Adrenal gland (tissue), 12 donors: ENCODE results near the gene GNPAT. TPM values are rescaled to one million over a fixed set of nuclear protein-coding genes. Genes with fewer than 3 reads are reported as not detected.

ENCODE experiments used
- DNase-seq, 7 donors: peaks; one replicate each; pipeline ENCODE4 v3.0.0-alpha.2; 2019 to 2020
- H3K27ac ChIP-seq, 5 donors: fragments of 200-600 bp; sonication (generic) in 4 of 5; 1 replicate in 3 of 5; 2 replicates in 2 of 5; pipeline versions ENCODE4 v1.5.1 to v1.8.0; 2016 to 2020; ENCODE audit warnings: mild to moderate bottlenecking in 1 of 5
- H3K27me3 ChIP-seq: fragments of 200-600 bp; 2 replicates; pipeline ENCODE4 v1.8.0; 2021
- H3K36me3 ChIP-seq, 2 donors: fragments of 200-600 bp; replicated peaks in 1 of 2; 1 replicate in 1 of 2; 2 replicates in 1 of 2; pipeline versions ENCODE4 v1.5.1 to v1.8.0; 2018 to 2022
- H3K4me1 ChIP-seq, 2 donors: fragments of 200-600 bp; replicated peaks in 1 of 2; 1 replicate in 1 of 2; 2 replicates in 1 of 2; pipeline versions ENCODE4 v1.5.1 to v1.8.0; 2018 to 2021
- H3K4me3 ChIP-seq, 4 donors: fragments of 200-600 bp; sonication (generic) in 3 of 4; one replicate each; pipeline ENCODE4 v1.5.1; 2016 to 2018
- H3K9me3 ChIP-seq, 3 donors: fragments of 200-600 bp; sonication (generic) in 1 of 3; replicated peaks in 1 of 3; 1 replicate in 2 of 3; 2 replicates in 1 of 3; pipeline versions ENCODE4 v1.5.1 to v1.8.0; 2016 to 2021
- CTCF ChIP-seq, 6 experiments: fragments of 450-650 bp in 4 of 6; fragments of 200-600 bp in 2 of 6; sonication (generic) in 1 of 6; IDR thresholded peaks; 1 replicate in 5 of 6; 2 replicates in 1 of 6; pipeline versions ENCODE4 v1.5.1 to v1.8.0; 2016 to 2021; ENCODE audit warnings: antibody characterized with exemption in 6 of 6, mild to moderate bottlenecking in 2 of 6, moderate library complexity in 1 of 6
- POLR2A ChIP-seq, 2 donors: fragments of 450-650 bp; IDR thresholded peaks; one replicate each; pipeline ENCODE4 v1.6.1; 2017; ENCODE audit warnings: antibody characterized with exemption in 2 of 2, mild to moderate bottlenecking in 2 of 2, moderate library complexity in 1 of 2
- WGBS, 4 donors: extraction: QIAGEN DNeasy Blood & Tissue Kit in 2 of 4; methylation state at CpG; one replicate each; pipeline versions ENCODE4 v1.1.5 to v1.1.7; 2013 to 2017; 5-methylcytosine and 5-hydroxymethylcytosine counted together
- intact Hi-C, 2 donors: fragments of 100-400 bp; cut with DNase I; formaldehyde crosslinking; loops; one replicate each; pipeline versions ENCODE4 v1.14.1 to v1.15.0; 2022 to 2023
- polyA plus RNA-seq, 3 donors: library from polyadenylated mRNA; stranded (reverse); fragments of 200-250 nt in 2 of 3; fragments of 350-450 nt in 1 of 3; fragmentation: Illumina TruSeq in 1 of 3; extraction: RNeasy Lipid Tissue Mini Kit (QIAGEN cat#74804) in 1 of 3; gene quantifications; one replicate each; pipeline ENCODE4 v1.2.3, GENCODE V29; 2013 to 2014
- total RNA-seq, 9 donors: library from RNA; depleted of rRNA in 4 of 9; stranded (reverse); fragments of >200 nt in 4 of 9; fragments of 120-200 nt in 1 of 9; fragmentation: NEBNext Ultra II Directional in 1 of 9; extraction: Animal tissue kit (Norgen Biotek cat#: 25700) in 1 of 9; gene quantifications; one replicate each; pipeline versions ENCODE4 v1.1.0 to v1.2.4, GENCODE V29; 2013 to 2023
- donor health status: healthy with polysubstance abuse.
- donor health status: Bipolar disorder and iron deficiency.
- donor health status: DM: yes; HTN: yes; CAD: no.
- donor health status: DM: no; HTN: no; CAD: no.
- donor health status: DM: no; HTN: no; CAD: no.
- donor health status: DM: yes; HTN: yes; CAD: no.

The GNPAT gene
- total and polyA plus RNA-seq, 12 donors = 27.0 to 91.9 (median 49.7) TPM

GRCh38 chr1:231248778-231249177 lies 7.8 kb downstream of the GNPAT start:
- Histone ChIP-seq H3K9me3 (no peaks in the 10 kb centered on the region), H3K27ac (no peak overlapping the region), H3K27me3 (no peaks in the 10 kb centered on the region), H3K4me3 (no peak overlapping the region), H3K4me1 (peaks cover 0 to 8% of the 10 kb centered on the region in 2 donors), H3K36me3 (peaks cover 0 to 14% of the 10 kb centered on the region in 2 donors)
- no peak for TF ChIP-seq POLR2A (IDR thresholded peaks at IDR 0.05)
- TF ChIP-seq CTCF (IDR thresholded peaks at IDR 0.05) = no peak
- no peak for DNase-seq
- intact Hi-C loops = loop anchor here in 1 of 2 donors (10.0 kb wide), 1 partner anchor 346 kb away; no protein-coding TSS in a partner anchor
- WGBS, 4 donors = 93 to 100% (median 99%) methylated on average over 1 of the region's 1 CpG

- no peak overlapping the region for H3K4me3 ChIP-seq
- intact Hi-C loops = no loop called here
- 88 to 97% (median 95%) methylated on average over 3 of the region's 3 CpGs for WGBS, 4 donors
- no peak overlapping the region for H3K27ac ChIP-seq
- H3K27me3 ChIP-seq = no peaks in the 10 kb centered on the region
- H3K4me1 ChIP-seq = no peaks in the 10 kb centered on the region
- no peak for DNase-seq
- TF ChIP-seq POLR2A (IDR thresholded peaks at IDR 0.05) = no peak
- TF ChIP-seq CTCF (IDR thresholded peaks at IDR 0.05) = no peak
- H3K36me3 ChIP-seq = peaks cover 0 to 27% of the 10 kb centered on the region in 2 donors
- no peaks in the 10 kb centered on the region for H3K9me3 ChIP-seq
These were observed 11.3 kb downstream of the GNPAT start for GRCh38 chr1:231252336-231252735.

GRCh38 chr1:231260351-231260750 lies 19.3 kb downstream of the GNPAT start:
- 89 to 98% (median 94%) methylated on average over 4 of the region's 4 CpGs for WGBS, 4 donors
- Histone ChIP-seq H3K4me3 (no peak overlapping the region), H3K36me3 (peaks cover 0 to 50% of the 10 kb centered on the region in 2 donors)

GRCh38 chr1:231264642-231265041 lies 23.6 kb downstream of the GNPAT start:
- no peak for DNase-seq
- intact Hi-C loops = no loop called here
- Histone ChIP-seq H3K4me1 (no peaks in the 10 kb centered on the region), H3K9me3 (no peaks in the 10 kb centered on the region), H3K27ac (no peak overlapping the region), H3K36me3 (peaks cover 0 to 59% of the 10 kb centered on the region in 2 donors), H3K4me3 (no peak overlapping the region), H3K27me3 (no peaks in the 10 kb centered on the region)
- 89 to 97% (median 96%) methylated on average over 1 of the region's 1 CpG for WGBS, 4 donors
- TF ChIP-seq CTCF (IDR thresholded peaks at IDR 0.05) (no peak), POLR2A (IDR thresholded peaks at IDR 0.05) (no peak)

More at GRCh38 chr1:231260351-231260750, 19.3 kb downstream of the GNPAT start:
- DNase-seq = no peak
- no peaks in the 10 kb centered on the region for H3K27me3 ChIP-seq
- no peaks in the 10 kb centered on the region for H3K9me3 ChIP-seq
- TF ChIP-seq POLR2A (IDR thresholded peaks at IDR 0.05) (no peak), CTCF (IDR thresholded peaks at IDR 0.05) (no peak)
- no peak overlapping the region for H3K27ac ChIP-seq
- intact Hi-C loops = no loop called here
- H3K4me1 ChIP-seq = no peaks in the 10 kb centered on the region
